Keratinocyte (primary cell): Measurements from ENCODE around the gene UBE2D2. TPM values are rescaled to one million over a fixed set of nuclear protein-coding genes. Genes with fewer than 3 reads are reported as not detected.
"Not testable (repeated sequence)": the region's sequence is repeated elsewhere in the genome, so short reads cannot be mapped to it uniquely, and the experiment has no call there.

Experiments used
- DNase-seq: peaks from one replicate; pipeline ENCODE4 v3.0.0-alpha.2; 2011; ENCODE audit warnings: low read depth, missing footprints, low spot score
- FAIRE-seq: peaks from 2 replicates; lab custom pipeline; 2011; peaks lifted over from hg19 to GRCh38; lab: Jason Lieb, UNC
- H2AFZ ChIP-seq: 2 replicates; pipeline ENCODE4 v1.6.0; 2012; ENCODE audit warnings: low read length, control low read depth, inconsistent platforms; ENCODE audit not compliant: control insufficient read depth
- H3K27ac ChIP-seq: 2 replicates; pipeline ENCODE4 v1.5.1; 2011; ENCODE audit warnings: low read length; ENCODE audit not compliant: control insufficient read depth, insufficient read depth
- H3K27me3 ChIP-seq: 3 replicates; pipeline ENCODE4 v1.6.0; 2011; ENCODE audit warnings: low read length; ENCODE audit not compliant: control insufficient read depth, insufficient read depth; ENCODE audit errors: extremely low read depth
- H3K36me3 ChIP-seq, 2 experiments: 2 replicates in 1 of 2; 3 replicates in 1 of 2; pipeline ENCODE4 v1.5.1; 2011; ENCODE audit warnings: low read length in 2 of 2, mild to moderate bottlenecking in 1 of 2; ENCODE audit not compliant: control insufficient read depth in 2 of 2, insufficient read depth in 2 of 2; ENCODE audit errors: extremely low read depth in 1 of 2
- H3K4me1 ChIP-seq: 3 replicates; pipeline ENCODE4 v1.5.1; 2011; ENCODE audit warnings: low read length; ENCODE audit not compliant: control insufficient read depth, insufficient read depth; ENCODE audit errors: extremely low read depth
- H3K4me2 ChIP-seq: 3 replicates; pipeline ENCODE4 v1.6.0; 2011; ENCODE audit warnings: low read depth, low read length; ENCODE audit not compliant: control insufficient read depth, insufficient read depth; ENCODE audit errors: extremely low read depth
- H3K4me3 ChIP-seq, 3 experiments: fragments of 200-600 bp in 1 of 3; sonication (generic) in 1 of 3; 2 replicates in 2 of 3; 3 replicates in 1 of 3; pipeline ENCODE4 v1.5.1; 2011 to 2016; ENCODE audit warnings: low read length in 3 of 3, mild to moderate bottlenecking in 3 of 3, control low read depth in 2 of 3, inconsistent platforms in 1 of 3, low read depth in 1 of 3, mixed read lengths in 1 of 3, mixed run types in 1 of 3, moderate library complexity in 1 of 3; ENCODE audit not compliant: control insufficient read depth in 2 of 3, insufficient read depth in 2 of 3; ENCODE audit errors: extremely low read depth in 1 of 3
- H3K79me2 ChIP-seq: 2 replicates; pipeline ENCODE4 v1.6.0; 2012; ENCODE audit warnings: low read length; ENCODE audit not compliant: control insufficient read depth, insufficient read depth
- H3K9ac ChIP-seq: 3 replicates; pipeline ENCODE4 v1.6.0; 2011; ENCODE audit warnings: low read length; ENCODE audit not compliant: control insufficient read depth, insufficient read depth; ENCODE audit errors: extremely low read depth
- H3K9me1 ChIP-seq: 3 replicates; pipeline ENCODE4 v1.6.0; 2011; ENCODE audit warnings: low read length; ENCODE audit not compliant: control insufficient read depth, insufficient read depth; ENCODE audit errors: extremely low read depth
- H3K9me3 ChIP-seq: 2 replicates; pipeline ENCODE4 v1.5.1; 2012; ENCODE audit warnings: low read depth, low read length; ENCODE audit not compliant: control insufficient read depth
- H4K20me1 ChIP-seq: 3 replicates; pipeline ENCODE4 v1.6.0; 2011; ENCODE audit warnings: low read length; ENCODE audit not compliant: control insufficient read depth, insufficient read depth; ENCODE audit errors: extremely low read depth
- CTCF ChIP-seq, 3 experiments: IDR thresholded peaks in 1 of 3; conservative IDR thresholded peaks in 1 of 3; optimal IDR thresholded peaks in 1 of 3; 2 replicates in 2 of 3; 3 replicates in 1 of 3; pipeline versions ENCODE3 to v1.5.1; 2011; ENCODE audit warnings: low read length in 3 of 3, mild to moderate bottlenecking in 3 of 3, moderate library complexity in 2 of 3, control low read depth in 1 of 3, inconsistent platforms in 1 of 3; ENCODE audit not compliant: insufficient read depth in 2 of 3; ENCODE audit errors: extremely low read depth in 1 of 3
- EZH2 ChIP-seq: IDR thresholded peaks from one replicate; pipeline ENCODE4 v1.6.1; 2012; ENCODE audit warnings: inconsistent platforms, mild to moderate bottlenecking, low read length, moderate library complexity
- dilution Hi-C: fragments of 300-500 bp; cut with MboI; formaldehyde crosslinking; loops from one replicate; pipeline ENCODE4 v1.7.0; 2020; ENCODE audit warnings: low sequenced_read_pairs; ENCODE audit not compliant: extremely low pct_ligation_motif_present
- polyA plus RNA-seq, 5 experiments: library from polyadenylated mRNA; depleted of rRNA in 3 of 5; stranded (reverse) in 3 of 5; stranded (forward) in 1 of 5; unstranded in 1 of 5; fragments of >200 nt; gene quantifications; 1 replicate in 1 of 5; 2 replicates in 3 of 5; 3 replicates in 1 of 5; pipeline versions ENCODE4 v1.2.1 to v1.2.3, GENCODE V29; 2011 to 2012; ENCODE audit warnings: missing spikeins in 2 of 5, low read depth in 1 of 5, low replicate concordance in 1 of 5

UBE2D2 gene
- polyA plus RNA-seq, 1 donor (not counting 4 experiments of a cell fraction or from before 2014, with no cell fraction given), result 127 TPM

GRCh38 chr5:139611703-139612584 lies 50.8 kb downstream of the UBE2D2 start:
- no peaks in the 10 kb centered on the region for H4K20me1 ChIP-seq
- H3K79me2 ChIP-seq, result peaks cover 44% of the 10 kb centered on the region
- TF ChIP-seq EZH2 (no peak), CTCF (optimal IDR thresholded peaks at IDR 0.05 in 1 of 3, IDR thresholded peaks at IDR 0.05 in 1 of 3, conservative IDR thresholded peaks at IDR 0.05 in 1 of 3; ENCODE audit: extremely low read depth in 1 of 3, insufficient read depth in 2 of 3, low read length in 3 of 3) (no peak)
- no peaks in the 10 kb centered on the region for H3K9me1 ChIP-seq
- DNase-seq, result no peak
- no peak overlapping the region for H2AFZ ChIP-seq
- H3K36me3 ChIP-seq, result peaks cover 2 to 5% of the 10 kb centered on the region in 2 experiments
- H3K27me3 ChIP-seq, result no peaks in the 10 kb centered on the region
- H3K9ac ChIP-seq, result no peak overlapping the region
- no peak overlapping the region for H3K27ac ChIP-seq
- dilution Hi-C loops, result no loop called here
- no peak overlapping the region for H3K4me2 ChIP-seq
- no peak for FAIRE-seq
- no peaks in the 10 kb centered on the region for H3K4me1 ChIP-seq
- no peak overlapping the region for H3K4me3 ChIP-seq
- H3K9me3 ChIP-seq, result no peaks in the 10 kb centered on the region

- H3K9me3 ChIP-seq, result no peaks in the 10 kb centered on the region
- peaks cover 10 to 22% of the 10 kb centered on the region in 2 experiments for H3K36me3 ChIP-seq
- DNase-seq, result no peak
- no peak overlapping the region for H3K4me3 ChIP-seq
- H3K9me1 ChIP-seq, result no peaks in the 10 kb centered on the region
- H3K4me2 ChIP-seq, result no peak overlapping the region
- H3K9ac ChIP-seq, result no peak overlapping the region
- dilution Hi-C loops, result no loop called here
- H3K27ac ChIP-seq, result no peak overlapping the region
- H2AFZ ChIP-seq, result no peak overlapping the region
- no peaks in the 10 kb centered on the region for H4K20me1 ChIP-seq
- H3K4me1 ChIP-seq, result no peaks in the 10 kb centered on the region
- H3K27me3 ChIP-seq, result no peaks in the 10 kb centered on the region
- TF ChIP-seq EZH2, result no peak
- TF ChIP-seq CTCF (optimal IDR thresholded peaks at IDR 0.05 in 1 of 3, IDR thresholded peaks at IDR 0.05 in 1 of 3, conservative IDR thresholded peaks at IDR 0.05 in 1 of 3; ENCODE audit: extremely low read depth in 1 of 3, insufficient read depth in 2 of 3, low read length in 3 of 3), result no peak
- no peaks in the 10 kb centered on the region for H3K79me2 ChIP-seq
- no peak for FAIRE-seq
Measured at GRCh38 chr5:139619861-139620260, 58.7 kb downstream of the UBE2D2 start.

- H3K9me1 ChIP-seq, H2AFZ ChIP-seq, H3K79me2 ChIP-seq, H4K20me1 ChIP-seq, H3K4me3 ChIP-seq, H3K4me2 ChIP-seq, H3K9ac ChIP-seq, H3K27me3 ChIP-seq, H3K9me3 ChIP-seq, H3K27ac ChIP-seq, FAIRE-seq, H3K4me1 ChIP-seq, DNase-seq, dilution Hi-C loops: not testable (repeated sequence)
- peaks cover 17 to 27% of the 10 kb centered on the region in 2 experiments for H3K36me3 ChIP-seq
Measured at GRCh38 chr5:139625398-139625797, 64.3 kb downstream of the UBE2D2 start.
